ENCODE results near the gene GPRC5A.

The GPRC5A gene

DNA sequence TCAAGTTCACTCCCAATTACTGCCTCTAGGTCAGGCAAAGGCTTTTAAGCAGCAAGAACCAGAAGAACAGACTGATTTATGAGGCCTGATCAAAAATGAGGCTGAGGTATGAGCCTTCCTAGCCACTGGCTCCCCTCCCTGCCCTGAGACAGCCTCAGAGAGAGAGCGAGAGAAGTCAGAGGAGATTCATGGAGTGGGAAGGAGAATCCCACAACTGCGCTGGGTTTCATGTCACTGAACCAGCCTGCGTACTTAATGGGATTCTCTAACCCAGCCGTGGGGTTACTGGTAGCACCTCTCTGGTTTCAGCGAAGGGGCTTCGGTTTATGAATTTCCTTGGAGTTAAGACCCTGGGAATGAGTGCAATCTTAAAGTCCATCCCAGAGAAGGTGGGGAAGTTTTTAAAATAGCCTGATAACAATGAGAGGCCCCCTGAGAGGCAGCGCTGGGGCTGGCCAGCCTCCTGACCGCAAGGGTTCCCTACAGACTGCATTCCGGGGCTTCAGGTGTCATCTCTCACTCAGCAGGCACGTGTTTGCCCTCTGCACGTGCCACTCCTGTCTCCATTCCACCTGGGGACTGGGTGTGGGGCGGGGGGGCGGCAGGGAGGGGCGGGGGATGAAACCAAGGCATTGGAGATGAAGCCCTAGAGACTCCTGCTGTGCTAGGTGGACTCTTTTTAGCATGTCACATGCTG lies 6.1 kb upstream of the GPRC5A start:
- no peak for DNase-seq (ENCODE audit: low read depth in 2 of 2)

DNA sequence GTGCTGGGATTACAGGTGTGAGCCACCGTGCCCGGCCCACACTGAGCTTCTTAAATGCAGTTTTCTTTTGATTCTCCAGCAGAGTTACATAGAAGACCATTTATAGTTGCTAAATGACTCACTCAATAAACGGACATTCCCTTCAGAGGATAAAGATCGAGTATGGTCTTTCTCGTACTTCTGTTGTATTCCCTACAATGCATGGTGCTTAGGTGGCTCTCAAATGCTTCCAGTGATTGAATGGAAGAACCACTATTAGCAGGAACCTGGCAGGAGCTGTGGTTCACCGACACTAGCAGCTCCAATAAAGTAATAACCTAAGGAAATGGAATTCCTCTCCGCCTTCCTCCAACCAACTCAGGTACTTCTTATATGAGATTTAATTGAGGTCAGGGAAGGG lies 3.9 kb upstream of the GPRC5A start:
- no peak for DNase-seq (ENCODE audit: low read depth in 2 of 2)

DNA sequence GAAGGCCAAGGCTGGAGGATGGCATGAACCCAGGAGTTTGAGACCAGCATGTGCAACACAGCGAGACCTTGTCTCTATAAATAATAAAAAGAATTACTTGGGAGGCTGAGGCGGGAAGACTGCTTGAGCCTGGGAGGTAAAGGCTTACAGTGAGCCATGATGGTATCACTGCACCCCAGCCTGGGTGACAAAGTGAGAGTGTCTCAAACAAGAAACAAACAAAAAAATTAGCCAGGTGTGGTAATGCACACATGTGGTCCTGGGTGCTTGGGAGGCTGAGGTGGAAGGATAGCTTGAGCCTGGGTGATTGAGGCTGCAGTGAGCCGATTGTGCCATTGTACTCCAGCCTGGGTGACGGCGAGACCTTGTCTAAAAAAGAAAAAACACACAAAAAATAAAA lies 1.7 kb upstream of the GPRC5A start:
- DNase-seq (ENCODE audit: low read depth in 2 of 2): no peak

DNA sequence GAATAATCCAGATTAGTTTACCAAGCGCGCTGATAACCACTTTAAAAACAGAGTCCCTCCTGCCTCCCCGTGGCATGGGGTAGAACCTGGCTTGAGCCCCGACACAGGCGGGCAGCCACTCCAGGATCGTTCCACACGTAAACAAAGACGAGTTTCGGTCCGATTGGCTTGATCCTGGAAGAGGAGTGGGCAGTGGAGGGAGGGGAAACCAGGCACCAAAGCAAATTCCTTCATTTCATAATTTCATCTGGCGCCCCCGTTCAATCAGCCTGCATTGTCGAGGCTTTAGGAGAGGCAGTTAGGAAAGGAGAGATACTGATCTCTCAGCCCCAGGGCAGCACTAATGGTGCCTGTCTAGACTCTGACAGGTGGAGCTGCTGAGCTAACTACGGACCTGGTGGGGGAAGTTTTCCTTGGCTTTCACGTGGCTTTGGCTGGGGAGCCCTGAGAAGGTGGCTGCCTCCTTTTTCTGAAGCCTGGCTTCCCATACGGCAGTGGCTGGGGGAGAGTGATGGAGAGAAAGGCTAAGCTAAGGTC lies 751 bp upstream of the GPRC5A start:
- DNase-seq (ENCODE audit: low read depth in 2 of 2): no peak

DNA sequence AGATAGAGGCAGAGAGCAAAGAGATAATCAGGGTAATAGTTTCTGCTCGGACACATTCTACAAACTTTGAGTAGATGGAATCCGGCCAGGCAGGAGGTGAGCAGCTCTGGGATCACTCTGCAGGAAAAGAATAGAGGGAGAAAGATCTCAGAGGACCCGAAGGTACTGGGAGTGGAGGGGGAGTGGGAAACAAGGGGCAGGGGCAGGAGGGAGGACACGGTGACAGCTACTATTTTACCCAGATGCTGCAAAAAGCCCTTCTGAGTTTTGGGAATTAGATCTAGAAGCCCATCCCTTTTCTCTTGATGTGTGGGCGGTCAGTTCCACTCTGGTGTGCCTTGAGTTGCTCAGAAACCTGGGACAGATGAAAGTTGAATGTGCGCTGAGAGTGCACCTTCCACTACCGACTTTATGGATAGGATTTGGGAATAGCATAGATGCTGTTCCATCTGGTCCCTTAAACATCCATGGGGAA lies 556 bp downstream of the GPRC5A start:
- no peak for DNase-seq (ENCODE audit: low read depth in 2 of 2)

DNA sequence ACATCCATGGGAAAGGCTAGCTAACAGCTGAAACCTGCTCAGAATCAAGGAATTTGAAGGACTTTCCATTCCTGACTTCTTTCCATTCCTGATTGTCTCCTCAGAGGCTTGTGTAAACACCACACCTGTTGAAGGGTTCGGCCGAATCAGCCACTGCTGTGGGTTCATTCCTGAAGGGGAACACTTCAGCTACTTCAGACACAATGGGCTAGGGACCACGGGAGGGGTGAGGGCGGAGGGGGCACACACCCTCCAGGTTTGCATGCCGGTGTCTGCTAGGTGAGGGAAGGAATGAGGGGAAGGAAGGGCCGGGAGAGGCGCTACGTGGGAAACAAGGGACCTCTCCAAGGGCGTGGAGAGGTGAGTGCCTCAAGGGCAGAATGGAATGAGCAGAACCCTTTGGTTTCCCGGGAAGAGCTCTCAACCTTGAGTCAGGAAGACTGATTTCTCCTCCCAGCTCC lies 1.3 kb downstream of the GPRC5A start:
- no peak for DNase-seq (ENCODE audit: low read depth in 2 of 2)

DNA sequence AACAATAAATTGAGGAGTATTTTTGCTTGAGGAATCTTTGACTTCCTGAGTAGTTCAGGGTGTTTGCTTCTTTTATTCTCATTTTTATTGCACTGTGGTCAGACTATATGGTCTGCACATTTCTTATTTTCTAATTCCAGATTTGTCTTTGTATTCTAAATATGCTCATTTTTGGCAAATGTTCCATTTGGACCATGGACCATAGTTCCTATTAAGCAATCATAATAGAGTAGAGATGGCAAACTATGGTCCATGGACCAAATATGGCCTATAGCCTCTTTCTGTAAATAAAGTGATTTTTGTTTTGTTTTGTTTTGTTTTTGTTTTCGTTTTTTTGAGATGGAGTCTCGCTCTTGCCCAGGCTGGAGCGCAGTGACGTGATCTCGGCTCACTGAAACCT lies 2.1 kb downstream of the GPRC5A start:
- DNase-seq (ENCODE audit: low read depth in 2 of 2): no peak

DNA sequence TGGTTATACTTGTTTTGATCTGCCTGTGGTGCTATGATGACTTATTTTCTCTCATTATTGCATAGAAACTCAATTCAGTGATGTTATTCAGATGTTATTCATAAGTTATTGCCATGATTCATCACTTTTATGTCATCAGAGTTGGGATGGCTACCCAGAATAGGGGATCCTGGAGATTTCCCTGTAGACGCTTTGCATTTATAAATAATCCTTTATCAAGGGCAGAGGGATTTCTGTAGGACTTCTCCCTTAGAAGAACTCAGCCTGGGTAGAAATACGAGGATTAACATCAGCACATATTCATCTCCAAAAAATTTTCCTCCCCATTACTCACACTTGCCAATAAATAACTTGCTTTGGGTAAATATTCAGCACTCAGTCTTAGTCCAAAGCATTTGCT lies 4.9 kb downstream of the GPRC5A start:
- no peak for DNase-seq (ENCODE audit: low read depth in 2 of 2)

DNA sequence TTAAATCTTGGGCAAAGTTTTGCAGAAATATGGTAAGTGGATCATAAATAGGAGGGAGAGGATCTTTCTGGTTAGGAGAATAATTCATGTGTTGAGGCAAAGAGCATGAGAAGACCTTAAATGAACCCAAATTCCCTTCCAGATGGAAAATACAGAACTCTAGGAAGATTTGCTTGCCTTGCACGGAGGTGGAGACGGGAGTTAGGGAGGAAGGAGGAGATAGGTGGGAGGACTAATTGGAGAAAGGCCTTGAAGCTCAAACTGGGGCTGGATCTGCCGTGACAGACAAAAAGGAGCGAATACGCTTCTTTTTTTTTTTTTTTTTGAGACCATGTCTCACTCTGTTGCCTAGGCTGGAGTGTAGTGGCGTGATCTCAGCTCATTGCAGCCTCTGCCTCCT lies 5.9 kb downstream of the GPRC5A start:
- DNase-seq (ENCODE audit: low read depth in 2 of 2): no peak

DNA sequence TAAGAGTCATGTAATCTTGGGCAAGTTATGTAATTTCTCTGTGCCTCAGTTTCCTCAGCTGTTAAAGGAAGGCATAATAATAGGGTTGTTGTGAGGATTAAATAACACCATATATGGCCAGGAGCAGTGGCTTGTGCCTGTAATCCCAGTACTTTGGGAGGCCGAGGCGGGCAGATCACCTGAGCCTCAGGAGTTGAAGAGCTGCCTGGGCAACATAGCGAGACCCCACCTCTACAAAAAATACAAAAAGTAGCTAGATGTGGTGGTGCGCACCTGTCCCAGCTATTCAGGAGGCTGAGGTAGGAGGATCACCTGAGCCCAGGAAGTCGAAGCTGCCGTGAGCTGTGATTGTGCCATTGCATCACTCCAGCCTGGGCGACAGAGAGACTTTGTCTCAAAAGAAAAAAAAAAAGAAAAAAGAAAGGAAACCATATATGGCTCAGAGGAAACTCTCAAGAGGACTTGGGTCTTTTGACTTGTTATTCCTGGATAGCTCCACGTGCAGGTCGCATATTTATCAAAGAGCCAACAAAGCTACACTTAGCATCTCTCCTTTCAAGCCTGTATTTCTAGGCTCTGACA lies 6.9 kb downstream of the GPRC5A start:
- DNase-seq (ENCODE audit: low read depth in 2 of 2): no peak

DNA sequence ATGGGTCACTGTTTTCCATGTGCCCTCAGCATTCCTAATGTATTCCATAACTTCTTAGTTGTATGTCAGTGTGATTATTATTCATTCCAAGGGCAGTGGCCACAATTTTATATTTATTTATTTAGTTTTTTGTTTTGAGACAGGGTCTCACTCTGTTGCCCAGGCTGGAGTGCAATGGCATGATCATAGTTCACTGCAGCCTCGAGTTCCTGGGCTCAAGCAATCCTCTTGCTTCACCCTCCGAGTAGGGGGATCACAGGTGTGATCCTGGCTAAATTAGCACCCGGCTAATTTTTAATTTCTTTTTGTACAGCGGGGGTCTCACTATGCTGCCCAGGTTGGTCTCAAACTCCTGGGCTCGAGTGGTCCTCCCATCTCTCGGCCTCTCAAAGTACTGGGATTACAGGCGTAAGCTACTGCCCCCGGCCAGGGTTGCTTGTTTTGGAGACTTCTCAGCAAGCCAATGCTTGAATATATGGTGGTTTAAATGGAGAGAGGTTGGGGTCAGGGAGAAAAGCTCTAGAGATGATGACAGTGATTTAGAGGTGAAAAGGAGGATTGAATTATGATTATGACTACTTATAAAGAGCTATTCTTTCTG lies 7.6 kb downstream of the GPRC5A start:
- no peak for DNase-seq (ENCODE audit: low read depth in 2 of 2)

DNA sequence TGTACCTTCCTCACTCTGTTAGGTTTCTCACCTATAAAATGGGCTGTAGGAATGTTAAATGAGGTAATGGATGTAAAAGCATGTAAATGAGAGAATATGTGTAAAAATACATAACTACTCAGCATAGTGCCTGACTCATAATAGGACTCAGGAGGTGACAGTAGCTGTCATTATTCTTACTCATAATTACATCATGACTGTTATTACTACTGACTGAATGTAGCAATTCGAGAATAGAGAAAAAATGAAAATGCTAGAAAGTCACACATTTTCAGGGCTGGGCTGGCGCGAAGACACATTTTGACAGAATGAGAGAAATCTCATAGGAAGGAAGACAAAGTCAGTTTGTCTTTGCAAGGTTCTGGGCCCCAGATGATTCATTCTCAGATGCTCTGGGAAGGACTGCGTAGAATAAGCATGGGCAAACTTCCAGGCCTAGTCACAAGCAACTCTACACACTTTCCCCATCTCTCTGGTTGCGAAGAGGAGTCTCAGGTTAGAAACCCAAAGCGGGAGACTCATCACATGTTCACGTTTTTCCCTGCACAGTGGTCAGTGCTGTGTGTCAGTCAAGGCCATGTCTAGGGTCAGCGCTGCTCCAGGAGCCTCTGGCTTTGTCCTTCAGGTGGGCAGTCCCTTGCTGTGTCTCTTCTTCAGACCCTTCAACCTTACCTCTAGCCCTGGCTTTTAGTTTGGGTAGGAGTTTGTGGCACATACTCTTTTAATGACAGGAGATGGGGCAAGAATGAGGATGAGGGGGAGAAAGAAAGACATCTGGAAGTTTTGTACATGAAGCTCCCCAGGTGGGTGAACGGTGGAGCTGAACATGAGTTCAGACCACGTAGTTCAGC lies 8.4 kb downstream of the GPRC5A start:
- DNase-seq (ENCODE audit: low read depth in 2 of 2): peak; percentile 63 to 64

DNA sequence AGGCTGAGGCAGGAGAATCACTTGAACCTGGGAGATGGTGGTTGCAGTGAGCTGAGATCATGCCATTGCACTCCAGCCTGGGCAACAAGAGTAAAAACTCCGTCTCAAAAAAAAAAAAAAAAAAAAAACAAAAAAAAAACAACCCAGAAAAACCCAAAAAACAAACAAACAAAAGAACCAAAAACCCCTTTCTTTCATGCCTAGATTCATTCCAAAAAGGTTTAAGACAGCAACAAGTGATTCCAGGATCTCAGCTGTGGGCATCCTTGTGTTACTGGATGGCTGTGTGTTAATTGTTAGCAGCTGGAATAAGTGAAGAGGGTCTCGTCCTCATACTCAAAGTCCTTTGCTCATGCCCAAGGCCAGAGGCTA lies 9.4 kb downstream of the GPRC5A start:
- no peak for DNase-seq (ENCODE audit: low read depth in 2 of 2)

DNA sequence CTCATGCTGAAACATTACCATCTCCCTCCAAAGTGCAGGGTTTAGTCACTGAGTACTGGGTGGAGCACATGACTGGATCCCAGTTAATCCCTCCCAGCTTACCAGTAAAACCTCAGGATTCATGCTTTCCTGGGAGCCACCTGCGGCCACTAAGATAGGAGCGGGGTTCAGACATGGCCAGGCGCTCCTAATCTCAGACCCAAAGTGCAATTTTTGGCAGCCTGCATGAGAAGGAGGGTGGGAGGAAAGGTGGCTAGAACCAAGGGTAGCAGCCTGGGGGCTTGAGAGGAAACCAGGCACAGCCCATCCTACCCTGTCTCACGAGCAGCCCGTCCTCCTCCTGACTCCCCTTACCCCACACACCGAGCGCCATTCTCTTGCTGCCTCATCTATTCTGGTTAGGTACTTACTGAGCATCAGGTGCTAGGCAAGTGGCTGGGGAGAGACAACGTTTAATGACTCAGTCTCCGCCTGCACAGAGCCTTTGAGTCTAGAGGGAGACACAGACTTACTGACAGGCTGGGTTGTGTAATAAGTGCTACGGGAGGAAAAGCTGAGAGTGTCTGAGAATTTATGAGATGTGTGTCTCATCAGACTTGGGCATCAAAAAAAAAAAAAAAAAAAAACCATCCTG lies 9.9 kb downstream of the GPRC5A start:
- peak; percentile 22 to 24 for DNase-seq (ENCODE audit: low read depth in 2 of 2)

DNA sequence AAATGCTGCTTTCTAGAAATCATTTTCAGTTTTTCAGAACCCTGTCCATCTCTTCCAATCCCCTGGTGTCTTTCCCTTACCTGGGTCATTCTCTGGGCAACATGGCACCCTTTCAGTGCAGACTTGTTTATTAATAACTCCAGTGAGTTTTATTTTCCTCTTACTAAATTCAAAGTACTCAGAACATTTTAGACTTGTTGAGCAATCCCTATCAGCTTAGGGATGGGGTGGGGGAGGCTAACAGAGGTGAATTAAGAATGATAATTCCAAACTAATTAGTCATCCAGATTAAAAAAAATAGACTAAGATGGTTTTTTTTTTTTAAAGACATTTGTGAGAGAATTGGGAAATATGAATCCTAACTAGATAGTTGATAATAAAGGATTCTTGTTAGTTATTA lies 10.7 kb downstream of the GPRC5A start:
- no peak for DNase-seq (ENCODE audit: low read depth in 2 of 2)

DNA sequence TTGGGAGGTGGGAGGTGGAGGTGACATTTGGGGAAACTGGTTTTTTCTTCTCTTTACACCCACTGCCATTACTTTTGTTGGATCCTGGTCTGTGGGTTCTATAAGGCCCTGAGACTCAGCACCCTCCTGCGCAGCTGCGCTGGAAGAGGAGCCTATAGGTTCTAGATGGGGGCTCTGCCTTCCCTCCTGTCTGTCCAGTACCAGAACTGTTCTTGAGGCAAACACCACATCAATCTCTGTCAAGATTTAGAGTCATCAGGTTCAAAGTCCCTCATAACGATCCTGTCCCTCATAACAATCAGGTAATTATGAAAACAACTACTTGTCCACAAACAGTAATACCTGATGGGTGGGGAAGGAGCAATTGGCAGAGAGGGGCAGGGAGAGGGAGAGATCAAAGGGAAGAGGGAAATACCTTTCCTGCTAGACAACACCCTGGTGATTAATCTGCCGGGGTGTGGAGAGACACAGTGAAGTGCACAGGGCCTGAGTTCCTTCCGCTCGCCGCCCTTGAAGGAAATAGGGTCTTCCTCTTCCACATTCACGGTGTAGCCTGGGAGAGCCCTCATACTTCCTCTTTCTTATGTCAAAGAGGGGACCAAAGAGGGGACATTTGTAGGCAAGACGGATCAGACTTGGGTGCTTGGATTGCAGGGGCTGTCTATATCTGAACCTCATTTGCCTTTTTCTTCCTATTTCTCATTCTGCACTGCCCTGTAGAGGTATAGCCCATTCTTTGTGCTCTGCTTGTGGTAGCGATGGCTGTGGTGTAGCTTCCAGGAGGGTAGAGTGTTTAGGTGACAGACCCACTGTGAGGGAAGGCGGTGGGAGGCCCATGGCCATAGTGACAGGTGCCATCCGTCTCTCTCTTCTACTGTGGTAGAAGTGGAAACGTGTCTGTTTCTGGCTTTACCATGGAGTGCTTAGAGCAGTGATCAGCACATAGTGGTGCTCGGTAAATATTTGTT lies 12.6 kb downstream of the GPRC5A start:
- no peak for DNase-seq (ENCODE audit: low read depth in 2 of 2)

DNA sequence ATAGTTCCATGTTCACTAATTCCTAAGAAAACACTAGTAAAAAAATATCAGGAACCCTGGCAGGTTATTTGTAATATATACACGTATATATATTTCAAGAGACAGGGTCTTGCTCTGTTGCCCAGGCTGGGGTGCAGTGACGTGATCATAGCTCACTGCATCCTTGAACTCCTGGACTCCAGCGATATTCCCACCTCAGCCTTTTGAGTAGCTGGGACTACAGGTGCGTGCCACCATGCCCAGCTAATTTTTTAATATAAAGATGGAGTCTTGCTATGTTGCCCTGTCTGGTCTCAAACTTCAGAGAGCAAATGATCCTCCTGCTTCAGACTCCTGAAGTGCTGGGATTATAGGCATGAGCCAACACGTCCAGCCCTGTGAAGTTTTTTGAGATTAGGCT lies 16.2 kb downstream of the GPRC5A start:
- no peak for DNase-seq (ENCODE audit: low read depth in 2 of 2)

DNA sequence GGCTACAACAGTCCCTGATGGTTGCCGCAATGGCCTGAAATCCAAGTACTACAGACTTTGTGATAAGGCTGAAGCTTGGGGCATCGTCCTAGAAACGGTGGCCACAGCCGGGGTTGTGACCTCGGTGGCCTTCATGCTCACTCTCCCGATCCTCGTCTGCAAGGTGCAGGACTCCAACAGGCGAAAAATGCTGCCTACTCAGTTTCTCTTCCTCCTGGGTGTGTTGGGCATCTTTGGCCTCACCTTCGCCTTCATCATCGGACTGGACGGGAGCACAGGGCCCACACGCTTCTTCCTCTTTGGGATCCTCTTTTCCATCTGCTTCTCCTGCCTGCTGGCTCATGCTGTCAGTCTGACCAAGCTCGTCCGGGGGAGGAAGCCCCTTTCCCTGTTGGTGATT lies 16.9 kb downstream of the GPRC5A start:
- DNase-seq (ENCODE audit: low read depth in 2 of 2): no peak

DNA sequence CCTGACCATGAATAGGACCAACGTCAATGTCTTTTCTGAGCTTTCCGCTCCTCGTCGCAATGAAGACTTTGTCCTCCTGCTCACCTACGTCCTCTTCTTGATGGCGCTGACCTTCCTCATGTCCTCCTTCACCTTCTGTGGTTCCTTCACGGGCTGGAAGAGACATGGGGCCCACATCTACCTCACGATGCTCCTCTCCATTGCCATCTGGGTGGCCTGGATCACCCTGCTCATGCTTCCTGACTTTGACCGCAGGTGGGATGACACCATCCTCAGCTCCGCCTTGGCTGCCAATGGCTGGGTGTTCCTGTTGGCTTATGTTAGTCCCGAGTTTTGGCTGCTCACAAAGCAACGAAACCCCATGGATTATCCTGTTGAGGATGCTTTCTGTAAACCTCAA lies 17.3 kb downstream of the GPRC5A start:
- DNase-seq (ENCODE audit: low read depth in 2 of 2): no peak

DNA sequence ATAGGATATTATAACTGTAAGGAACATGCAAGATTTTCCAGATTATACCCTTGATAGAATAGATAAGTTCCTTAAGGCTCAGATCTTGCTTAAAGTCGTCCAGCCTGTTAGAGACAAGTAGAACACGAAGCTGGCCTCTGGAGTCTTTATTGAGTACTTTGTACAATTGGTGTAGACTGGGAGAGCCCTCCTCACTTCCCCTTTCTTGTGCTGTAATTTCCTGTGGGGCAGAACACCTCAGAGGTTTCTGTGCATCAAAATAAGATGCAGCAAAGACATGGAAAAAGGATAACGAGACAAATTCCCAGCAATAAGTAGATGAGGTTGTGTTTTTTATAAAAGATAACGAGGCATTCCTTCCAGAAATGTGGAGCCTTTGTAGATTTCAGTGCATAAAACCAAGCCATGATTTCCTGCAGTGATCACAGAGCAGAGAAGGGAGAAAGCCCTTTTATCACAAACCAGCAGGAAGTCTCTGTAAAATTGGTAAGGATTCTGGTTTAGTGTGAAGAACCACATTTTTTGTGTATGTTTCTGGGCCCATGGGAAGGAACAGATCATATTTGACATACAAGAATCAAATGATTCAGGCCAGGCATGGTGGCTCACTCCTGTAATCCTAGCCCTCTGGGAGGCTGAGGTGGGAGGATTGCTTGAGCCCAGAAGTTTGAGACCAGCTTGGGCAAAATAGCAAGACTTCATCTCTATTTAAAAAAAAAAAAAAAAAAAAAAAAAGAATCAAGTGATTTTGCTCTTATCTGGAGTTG lies 18.0 kb downstream of the GPRC5A start:
- no peak for DNase-seq (ENCODE audit: low read depth in 2 of 2)

Data from stimulated activated CD4-positive, alpha-beta T cell treated with anti-CD3 and anti-CD28 coated beads, Interleukin-15, amount 100 ng/mL, for 48 hours (primary cell).